ENCODE measurements around the gene TRERF1.
A peak's percentile ranks its signal among the peaks of the same experiment; 100 is the strongest.
"Not testable (repeated sequence)": the region's sequence is repeated elsewhere in the genome, so short reads cannot be mapped to it uniquely, and the experiment has no call there.

The TRERF1 gene

GRCh38 chr6:42221546-42221945, 230.2 kb downstream of the TRERF1 start:
- DNase-seq (ENCODE audit: low read depth): no peak

GRCh38 chr6:42220807-42221206, 230.9 kb downstream of the TRERF1 start:
- no peak for DNase-seq (ENCODE audit: low read depth)

- DNase-seq (ENCODE audit: low read depth): peak; percentile 84
Observed at GRCh38 chr6:42217519-42218367, 234.0 kb downstream of the TRERF1 start, which contains the start of gene MRPS10. Gene MRPS10, minus strand, starts transcription at chr6:42217861. Its CDS starts 12 bp downstream, at chr6:42217849.

- no peak for DNase-seq (ENCODE audit: low read depth)
Observed at GRCh38 chr6:42217157-42217518, 234.6 kb downstream of the TRERF1 start.

GRCh38 chr6:42216495-42216894, 235.2 kb downstream of the TRERF1 start:
- not testable (repeated sequence) for DNase-seq (ENCODE audit: low read depth)

- DNase-seq (ENCODE audit: low read depth): no peak
Observed at GRCh38 chr6:42212442-42212841, 239.3 kb downstream of the TRERF1 start.

- DNase-seq (ENCODE audit: low read depth): no peak
Observed at GRCh38 chr6:42211726-42212125, 240.0 kb downstream of the TRERF1 start.

- DNase-seq (ENCODE audit: low read depth): no peak
Observed at GRCh38 chr6:42210551-42210950, 241.2 kb downstream of the TRERF1 start.

- DNase-seq (ENCODE audit: low read depth): not testable (repeated sequence)
Observed at GRCh38 chr6:42207559-42207958, 244.2 kb downstream of the TRERF1 start.

GRCh38 chr6:42204768-42205282, 246.9 kb downstream of the TRERF1 start:
- no peak for DNase-seq (ENCODE audit: low read depth)

- no peak for DNase-seq (ENCODE audit: low read depth)
Observed at GRCh38 chr6:42203183-42203582, 248.5 kb downstream of the TRERF1 start.

- not testable (repeated sequence) for DNase-seq (ENCODE audit: low read depth)
Observed at GRCh38 chr6:42202131-42202915, 249.4 kb downstream of the TRERF1 start.

GRCh38 chr6:42201382-42201781, 250.3 kb downstream of the TRERF1 start:
- DNase-seq (ENCODE audit: low read depth): no peak

- DNase-seq (ENCODE audit: low read depth): peak; percentile 92
Observed at GRCh38 chr6:42200035-42200434, 251.7 kb downstream of the TRERF1 start.

GRCh38 chr6:42199106-42199981, 252.4 kb downstream of the TRERF1 start:
- DNase-seq (ENCODE audit: low read depth): no peak

GRCh38 chr6:42197555-42198362, 254.0 kb downstream of the TRERF1 start:
- peak; percentile 40 for DNase-seq (ENCODE audit: low read depth)

GRCh38 chr6:42195415-42195814, 256.3 kb downstream of the TRERF1 start:
- DNase-seq (ENCODE audit: low read depth): no peak

GRCh38 chr6:42194056-42194455, 257.7 kb downstream of the TRERF1 start:
- no peak for DNase-seq (ENCODE audit: low read depth)

- no peak for DNase-seq (ENCODE audit: low read depth)
Observed at GRCh38 chr6:42193491-42193894, 258.2 kb downstream of the TRERF1 start.

- DNase-seq (ENCODE audit: low read depth): not testable (repeated sequence)
Observed at GRCh38 chr6:42192385-42192784, 259.3 kb downstream of the TRERF1 start.

Data from stromal cell of bone marrow (primary cell).